HCT116 (cell line): ENCODE results near the gene TBC1D2B. TPM values are rescaled to one million over a fixed set of nuclear protein-coding genes. Genes with fewer than 3 reads are reported as not detected.

ENCODE experiments used
- ATAC-seq: fragments of 200-7000 bp; cut with Tn5 transposase; 2 replicates; pipeline ENCODE4 v1.9.1; 2020; ENCODE audit warnings: mild to moderate bottlenecking, moderate library complexity
- BruUV-seq: library from RNA; stranded (reverse); fragments of 400-500 nt; replicated peaks from 2 replicates; lab custom pipeline; 2021; lab: Mats Ljungman, UMichigan
- CTCF ChIA-PET: fragments of 300-600 bp; sonication (Branson Sonifier 250); formaldehyde crosslinking; loops from one replicate; lab custom pipeline; 2021; ENCODE audit warnings: antibody characterized with exemption; lab: Charles Lee
- POLR2A ChIA-PET: fragments of 300-600, 350-600 bp; sonication (Branson Sonifier 250); formaldehyde crosslinking; loops from one replicate; lab custom pipeline; 2021; ENCODE audit warnings: antibody characterized with exemption; lab: Charles Lee
- RAD21 ChIA-PET, 2 experiments: fragments of 300-600 bp; sonication (Branson Sonifier 250); formaldehyde crosslinking; loops; one replicate each; lab custom pipeline; 2023; ENCODE audit warnings: low total read pairs in 2 of 2; ENCODE audit not compliant: uncharacterized antibody in 2 of 2, unreplicated experiment in 2 of 2, low non-redundant PET in 1 of 2; lab: Charles Lee
- DNase-seq: peaks from one replicate; pipeline ENCODE4 v3.0.0-alpha.2; 2010; ENCODE audit warnings: low read depth, low spot score
- H2AFZ ChIP-seq: fragments of 200-600 bp; shearing (Covaris generic), sonication (generic); 2 replicates; pipeline ENCODE4 v1.6.1; 2017; ENCODE audit warnings: low read depth, mixed run types, mixed read lengths, antibody characterized with exemption, low read length; ENCODE audit not compliant: poor library complexity, severe bottlenecking
- H3K27ac ChIP-seq: 2 replicates; pipeline ENCODE4 v1.5.1; 2012; ENCODE audit warnings: low read depth, low read length
- H3K27me3 ChIP-seq: fragments of 200-600 bp; sonication (generic); 2 replicates; pipeline ENCODE4 v1.6.1; 2016; ENCODE audit warnings: mixed run types, low read length, mixed read lengths; ENCODE audit not compliant: insufficient read depth
- H3K36me3 ChIP-seq, 2 experiments: fragments of 200-500 bp in 1 of 2; fragments of 200-600 bp in 1 of 2; sonication (Bioruptor generic) in 1 of 2; sonication (generic) in 1 of 2; 2 replicates each; pipeline versions ENCODE4 v1.5.1 to v1.6.1; 2014 to 2016; ENCODE audit warnings: low read length in 2 of 2, inconsistent platforms in 1 of 2, mixed read lengths in 1 of 2, mixed run types in 1 of 2; ENCODE audit not compliant: insufficient read depth in 2 of 2, control insufficient read depth in 1 of 2
- H3K4me1 ChIP-seq, 2 experiments: fragments of 200-600 bp in 1 of 2; sonication (generic) in 1 of 2; 2 replicates each; pipeline versions ENCODE4 v1.5.1 to v1.6.1; 2012 to 2017; ENCODE audit warnings: low read length in 2 of 2, inconsistent platforms in 1 of 2, mild to moderate bottlenecking in 1 of 2, mixed read lengths in 1 of 2, mixed run types in 1 of 2, moderate library complexity in 1 of 2; ENCODE audit not compliant: insufficient read depth in 2 of 2, control insufficient read depth in 1 of 2
- H3K4me2 ChIP-seq: fragments of 200-600 bp; sonication (generic); 2 replicates; pipeline ENCODE4 v1.6.1; 2017; ENCODE audit warnings: mixed run types, low read length, mixed read lengths
- H3K4me3 ChIP-seq, 2 experiments: fragments of 200-600 bp in 1 of 2; sonication (generic) in 1 of 2; replicated peaks in 1 of 2; 2 replicates each; pipeline ENCODE4 v1.5.1; 2011 to 2016; ENCODE audit warnings: low read length in 2 of 2, control low read depth in 1 of 2, low read depth in 1 of 2, mild to moderate bottlenecking in 1 of 2, mixed read lengths in 1 of 2, mixed run types in 1 of 2
- H3K79me2 ChIP-seq: fragments of 200-600 bp; sonication (generic); 2 replicates; pipeline ENCODE4 v1.6.1; 2017; ENCODE audit warnings: mild to moderate bottlenecking, mixed run types, low read length, moderate library complexity, mixed read lengths; ENCODE audit not compliant: insufficient read depth
- H3K9ac ChIP-seq: fragments of 200-600 bp; sonication (generic); 2 replicates; pipeline ENCODE4 v1.6.1; 2016; ENCODE audit warnings: low read length, mixed read lengths
- H3K9me2 ChIP-seq: fragments of 200-600 bp; sonication (generic), shearing (Covaris generic); 2 replicates; pipeline ENCODE4 v1.6.1; 2017; ENCODE audit warnings: mixed run types, mild to moderate bottlenecking, moderate library complexity; ENCODE audit not compliant: insufficient read depth
- H3K9me3 ChIP-seq, 2 experiments: fragments of 200-500 bp in 1 of 2; fragments of 200-600 bp in 1 of 2; sonication (Bioruptor generic) in 1 of 2; sonication (generic) in 1 of 2; 2 replicates each; pipeline ENCODE4 v1.6.1; 2014 to 2017; ENCODE audit warnings: low read length in 2 of 2, mixed read lengths in 2 of 2, inconsistent platforms in 1 of 2, low read depth in 1 of 2, mild to moderate bottlenecking in 1 of 2, mixed run types in 1 of 2, moderate library complexity in 1 of 2; ENCODE audit not compliant: control insufficient read depth in 1 of 2, insufficient read depth in 1 of 2
- H4K20me1 ChIP-seq: fragments of 200-600 bp; sonication (generic), shearing (Covaris generic); 2 replicates; pipeline ENCODE4 v1.6.1; 2017; ENCODE audit warnings: mixed run types, mild to moderate bottlenecking, moderate library complexity; ENCODE audit not compliant: insufficient read depth
- CTCF ChIP-seq, 3 experiments: fragments of 200-600 bp in 1 of 3; sonication (generic) in 1 of 3; IDR thresholded peaks in 2 of 3; conservative IDR thresholded peaks in 1 of 3; 2 replicates each; pipeline ENCODE4 v1.5.1; 2012 to 2017; ENCODE audit warnings: low read depth in 2 of 3, low read length in 2 of 3, antibody characterized with exemption in 1 of 3, borderline replicate concordance in 1 of 3, control low read depth in 1 of 3, mild to moderate bottlenecking in 1 of 3, mixed read lengths in 1 of 3, mixed run types in 1 of 3, moderate library complexity in 1 of 3; ENCODE audit not compliant: insufficient read depth in 1 of 3
- EGR1 ChIP-seq: IDR thresholded peaks from 2 replicates; pipeline ENCODE4 v1.6.1; 2012; ENCODE audit warnings: low read depth
- ELF1 ChIP-seq: IDR thresholded peaks from 2 replicates; pipeline ENCODE4 v1.6.1; 2012; ENCODE audit warnings: low read depth, borderline replicate concordance
- EZH2 ChIP-seq: fragments of 200-600 bp; sonication (generic); IDR thresholded peaks from 2 replicates; pipeline ENCODE4 v1.6.1; 2017; ENCODE audit warnings: antibody characterized with exemption, mixed run types
- EZH2phosphoT487 ChIP-seq: fragments of 200-600 bp; IDR thresholded peaks from 2 replicates; pipeline ENCODE4 v1.6.1; 2018; ENCODE audit warnings: antibody characterized with exemption, borderline replicate concordance
- JUND ChIP-seq: IDR thresholded peaks from 2 replicates; pipeline ENCODE4 v1.6.1; 2012
- POLR2A ChIP-seq: IDR thresholded peaks from 2 replicates; pipeline ENCODE4 v1.7.0; 2011; ENCODE audit warnings: borderline replicate concordance; ENCODE audit not compliant: insufficient read depth, insufficient read length; ENCODE audit errors: extremely low read depth
- POLR2AphosphoS5 ChIP-seq: IDR thresholded peaks from 2 replicates; pipeline ENCODE4 v1.6.1; 2011; ENCODE audit warnings: mild to moderate bottlenecking, low read depth, low read length, moderate library complexity
- RAD21 ChIP-seq: IDR thresholded peaks from 2 replicates; pipeline ENCODE4 v1.6.1; 2012; ENCODE audit warnings: low read depth, mild to moderate bottlenecking
- REST ChIP-seq: IDR thresholded peaks from 2 replicates; pipeline ENCODE4 v1.6.1; 2012; ENCODE audit warnings: low read depth
- SP1 ChIP-seq: IDR thresholded peaks from 2 replicates; pipeline ENCODE4 v1.6.1; 2012; ENCODE audit warnings: low read depth
- ZFX ChIP-seq: fragments of 450-650 bp; IDR thresholded peaks from 2 replicates; pipeline ENCODE4 v1.6.1; 2017
- intact Hi-C: fragments of 100-400 bp; cut with micrococcal nuclease; formaldehyde crosslinking; loops from 2 replicates; pipeline ENCODE4 v1.10.0; 2022
- total RNA-seq: library from RNA; stranded (reverse); gene quantifications from one replicate; pipeline ENCODE4 v1.2.1, GENCODE V29; 2021; ENCODE audit not compliant: unreplicated experiment

Gene TBC1D2B
- total RNA-seq, 1 experiment from 2014 or later, result 16.6 TPM

- H3K36me3 ChIP-seq, result no peaks in the 10 kb centered on the region
- no peaks in the 10 kb centered on the region for H3K4me1 ChIP-seq
- H3K4me2 ChIP-seq, result no peak overlapping the region
- H4K20me1 ChIP-seq, result no peaks in the 10 kb centered on the region
- H3K9me3 ChIP-seq, result no peaks in the 10 kb centered on the region
- no peak for DNase-seq
- RAD21 ChIA-PET, result no interaction called here
- no TSS peak for BruUV-seq
- H2AFZ ChIP-seq, result no peak overlapping the region
- TF ChIP-seq POLR2A (no peak), JUND (no peak), SP1 (no peak)
- TF ChIP-seq, all 23 proteins: peak for 0
- intact Hi-C loops, result no loop called here
- Histone ChIP-seq H3K27me3 (no peaks in the 10 kb centered on the region), H3K4me3 (no peak overlapping the region), H3K9me2 (no peaks in the 10 kb centered on the region), H3K9ac (no peak overlapping the region), H3K27ac (no peak overlapping the region), H3K79me2 (no peaks in the 10 kb centered on the region)
- CTCF ChIA-PET, result no interaction called here
- POLR2A ChIA-PET, result no interaction called here
- ATAC-seq, result no peak
These were observed 93.1 kb downstream of the TBC1D2B start for GRCh38 chr15:77984446-77984861.

- no peaks in the 10 kb centered on the region for H3K27me3 ChIP-seq
- H3K9ac ChIP-seq, result no peak overlapping the region
- RAD21 ChIA-PET, result no interaction called here
- 0 out of 2 replicates have a peak, but pooled peaks have one; percentile 28 for ATAC-seq
- intact Hi-C loops, result no loop called here
- no peak overlapping the region for H3K27ac ChIP-seq
- no peak for TF ChIP-seq POLR2AphosphoS5
- TF ChIP-seq RAD21, result no peak
- no peak for TF ChIP-seq JUND
- no peak for TF ChIP-seq EZH2
- TF ChIP-seq POLR2A, result no peak
- TF ChIP-seq ZFX, result no peak
- no peak for TF ChIP-seq EZH2phosphoT487
- no peak for TF ChIP-seq REST
- TF ChIP-seq EGR1, result no peak
- no peak for TF ChIP-seq CTCF (IDR thresholded peaks at IDR 0.05 in 2 of 3, conservative IDR thresholded peaks at IDR 0.05 in 1 of 3; ENCODE audit: borderline replicate concordance in 1 of 3, insufficient read depth in 1 of 3, low read depth in 2 of 3, low read length in 2 of 3)
- no peak for TF ChIP-seq ELF1
- no peak overlapping the region for H3K4me2 ChIP-seq
- H3K36me3 ChIP-seq, result no peaks in the 10 kb centered on the region
- no peaks in the 10 kb centered on the region for H3K4me1 ChIP-seq
- H3K9me3 ChIP-seq, result no peaks in the 10 kb centered on the region
- no peaks in the 10 kb centered on the region for H4K20me1 ChIP-seq
- POLR2A ChIA-PET, result no interaction called here
- DNase-seq, result no peak
- H3K9me2 ChIP-seq, result no peaks in the 10 kb centered on the region
- CTCF ChIA-PET, result no interaction called here
- no peaks in the 10 kb centered on the region for H3K79me2 ChIP-seq
- H3K4me3 ChIP-seq, result no peak overlapping the region
- BruUV-seq, result no TSS peak
- no peak overlapping the region for H2AFZ ChIP-seq
These were observed 93.6 kb downstream of the TBC1D2B start for GRCh38 chr15:77983708-77984445.
